WTC11 (cell line): ENCODE results near the gene GAS6.

Experiments used
- ATF6 ChIP-seq: sonication (generic); formaldehyde crosslinking; IDR thresholded peaks from 2 replicates; pipeline ENCODE4 v1.8.1; 2023; ENCODE audit warnings: mild to moderate bottlenecking, missing genetic modification reagents
- TF ChIP-seq, protein P1 (sequence below): fragments of 200-600 bp; IDR thresholded peaks from 2 replicates; pipeline ENCODE4 v1.8.0; 2022; ENCODE audit warnings: antibody characterized with exemption

GRCh38 chr13:113857531-113858195, 6.2 kb downstream of the GAS6 start:
- TF ChIP-seq ATF6 = no peak
- TF ChIP-seq, protein P1, sequence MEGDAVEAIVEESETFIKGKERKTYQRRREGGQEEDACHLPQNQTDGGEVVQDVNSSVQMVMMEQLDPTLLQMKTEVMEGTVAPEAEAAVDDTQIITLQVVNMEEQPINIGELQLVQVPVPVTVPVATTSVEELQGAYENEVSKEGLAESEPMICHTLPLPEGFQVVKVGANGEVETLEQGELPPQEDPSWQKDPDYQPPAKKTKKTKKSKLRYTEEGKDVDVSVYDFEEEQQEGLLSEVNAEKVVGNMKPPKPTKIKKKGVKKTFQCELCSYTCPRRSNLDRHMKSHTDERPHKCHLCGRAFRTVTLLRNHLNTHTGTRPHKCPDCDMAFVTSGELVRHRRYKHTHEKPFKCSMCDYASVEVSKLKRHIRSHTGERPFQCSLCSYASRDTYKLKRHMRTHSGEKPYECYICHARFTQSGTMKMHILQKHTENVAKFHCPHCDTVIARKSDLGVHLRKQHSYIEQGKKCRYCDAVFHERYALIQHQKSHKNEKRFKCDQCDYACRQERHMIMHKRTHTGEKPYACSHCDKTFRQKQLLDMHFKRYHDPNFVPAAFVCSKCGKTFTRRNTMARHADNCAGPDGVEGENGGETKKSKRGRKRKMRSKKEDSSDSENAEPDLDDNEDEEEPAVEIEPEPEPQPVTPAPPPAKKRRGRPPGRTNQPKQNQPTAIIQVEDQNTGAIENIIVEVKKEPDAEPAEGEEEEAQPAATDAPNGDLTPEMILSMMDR = no peak
